Measurements from ENCODE around the gene RPS27L.

RPS27L gene

DNA sequence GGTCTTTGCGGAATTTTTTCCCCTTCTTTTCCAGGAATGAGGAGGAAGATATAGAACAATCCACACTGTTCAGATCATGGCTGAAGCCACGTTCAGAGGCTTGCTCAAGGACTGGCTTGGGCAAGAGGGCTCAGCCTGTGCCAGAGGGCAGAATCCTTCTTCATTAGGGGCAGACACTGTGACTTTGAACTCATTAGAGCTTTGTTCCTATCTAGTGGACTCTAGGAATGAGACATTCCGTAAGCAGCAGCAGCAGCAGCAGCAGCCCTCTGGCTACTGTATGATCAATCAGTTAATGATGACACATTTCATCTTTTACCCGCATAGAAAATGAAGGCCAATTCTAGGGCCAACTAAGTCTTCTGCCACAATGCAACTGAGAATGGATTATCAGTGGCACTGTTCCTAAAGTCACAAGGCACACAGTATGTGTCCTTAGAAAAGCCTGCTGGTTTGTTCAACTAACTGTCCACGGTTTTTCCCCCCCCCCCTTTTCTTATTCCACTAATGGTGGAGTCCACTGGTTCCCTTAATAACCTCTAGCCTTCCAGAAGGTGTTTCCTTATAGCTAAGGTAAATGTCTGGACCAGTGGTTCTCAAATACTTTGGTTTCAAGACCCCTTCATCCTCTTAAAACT lies 30.4 kb upstream of the RPS27L start:
- no peak for DNase-seq

DNA sequence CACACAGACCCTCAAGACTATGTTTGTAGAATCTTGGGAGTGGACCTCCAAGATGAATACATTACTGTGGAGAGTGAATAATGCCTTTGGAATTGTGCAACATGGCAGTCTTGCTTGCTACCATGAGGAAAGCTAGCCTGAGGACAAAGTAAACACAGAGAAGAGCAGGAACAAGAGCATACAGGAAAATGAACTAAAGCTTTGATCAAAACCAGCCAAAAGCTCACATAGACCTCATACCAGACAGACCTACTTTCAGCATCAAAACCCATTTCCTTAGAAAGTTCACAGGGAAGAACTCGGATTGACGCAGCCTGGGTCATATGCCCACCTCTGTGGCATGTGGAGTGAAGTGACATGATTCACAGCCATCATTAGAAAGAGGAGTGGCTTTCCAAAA lies 28.8 kb upstream of the RPS27L start:
- DNase-seq = no peak

- DNase-seq = no peak
Observed at GRCh38 chr15:63185206-63185605, 27.9 kb upstream of the RPS27L start.

DNA sequence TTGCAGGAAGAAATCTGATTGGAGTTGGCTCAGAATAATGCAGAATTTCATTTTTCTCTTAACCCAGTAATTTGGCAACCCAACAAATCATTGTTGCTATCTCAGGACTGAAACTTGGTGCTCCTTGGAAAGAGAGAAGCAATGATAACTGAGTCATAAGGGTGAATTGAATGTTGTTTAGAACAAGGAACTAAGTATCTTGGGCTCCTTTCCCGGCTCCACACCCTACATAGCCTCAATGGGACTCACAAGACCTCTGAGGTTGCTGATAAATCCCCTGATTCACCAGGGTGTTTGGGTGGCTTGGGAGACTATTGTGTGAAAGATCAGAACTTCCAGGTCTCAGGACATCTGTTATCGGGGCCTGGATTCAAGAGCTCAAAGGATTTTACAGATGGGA lies 24.4 kb upstream of the RPS27L start:
- no peak for DNase-seq

DNA sequence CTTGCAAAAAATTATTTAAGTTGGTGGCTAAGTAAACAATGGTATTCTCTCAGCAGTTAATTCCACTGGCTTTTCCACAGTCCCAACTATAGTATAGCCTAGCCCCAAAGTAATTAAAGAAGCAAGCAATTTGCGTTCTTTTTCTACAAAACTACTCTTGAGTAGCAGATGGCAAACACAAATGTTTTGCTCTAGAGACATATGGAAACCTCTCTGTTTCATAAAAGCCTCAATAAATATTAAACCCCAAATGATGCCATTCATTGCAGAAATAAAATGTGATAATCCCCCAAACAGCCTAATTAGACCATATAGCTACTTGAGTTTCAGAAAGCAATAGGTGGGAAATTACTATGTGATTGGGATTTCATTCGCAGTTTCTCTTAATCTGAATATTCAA lies 23.5 kb upstream of the RPS27L start:
- DNase-seq = no peak

GRCh38 chr15:63178034-63178433 lies 20.8 kb upstream of the RPS27L start:
- DNase-seq = no peak

- no peak for DNase-seq
Observed at GRCh38 chr15:63176302-63176701, 19.0 kb upstream of the RPS27L start.

GRCh38 chr15:63172851-63173451 lies 15.7 kb upstream of the RPS27L start:
- DNase-seq = no peak

GRCh38 chr15:63172376-63172775 lies 15.1 kb upstream of the RPS27L start:
- DNase-seq = no peak

GRCh38 chr15:63169788-63170187 lies 12.5 kb upstream of the RPS27L start:
- DNase-seq = no peak

DNA sequence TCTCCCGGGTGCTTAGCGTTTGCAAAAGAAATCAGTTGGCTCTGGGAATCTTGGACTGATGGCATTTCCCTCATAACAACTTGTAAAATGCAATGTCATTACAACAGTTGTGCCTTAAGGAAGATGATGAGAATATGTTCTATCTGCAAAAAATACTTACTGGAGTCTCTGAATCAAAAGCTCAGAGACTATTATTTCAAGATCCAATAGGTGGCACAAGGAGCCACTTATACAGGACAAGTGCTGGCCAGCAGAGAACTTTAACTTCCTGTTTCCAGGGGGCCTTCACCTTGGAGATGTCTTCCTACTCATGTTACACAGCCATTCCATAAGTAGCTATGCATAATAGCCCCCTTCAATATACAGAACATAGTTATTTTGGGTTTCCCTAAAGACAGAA lies 8.9 kb upstream of the RPS27L start:
- no peak for DNase-seq

- no peak for DNase-seq
Observed at GRCh38 chr15:63165166-63165859, 8.0 kb upstream of the RPS27L start.

DNA sequence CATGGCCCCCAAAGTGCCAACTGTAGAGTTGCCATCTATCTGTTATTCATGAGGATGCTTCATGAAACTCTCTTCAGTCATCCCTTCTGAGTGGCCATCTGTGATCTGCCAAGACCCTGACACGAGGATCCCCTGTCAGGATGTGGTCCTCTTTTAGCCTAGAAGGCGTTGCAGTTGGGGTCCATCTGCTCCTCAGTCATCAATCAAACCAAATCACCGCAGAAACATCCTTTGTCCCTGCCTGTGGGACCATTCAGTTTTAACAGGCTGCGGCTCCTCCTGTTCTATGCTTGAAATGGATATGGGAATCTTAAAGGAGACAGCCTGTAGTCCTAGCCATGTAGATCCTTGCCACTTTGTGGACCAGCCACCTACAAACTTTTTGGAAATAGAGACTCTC lies 5.9 kb upstream of the RPS27L start:
- no peak for DNase-seq

DNA sequence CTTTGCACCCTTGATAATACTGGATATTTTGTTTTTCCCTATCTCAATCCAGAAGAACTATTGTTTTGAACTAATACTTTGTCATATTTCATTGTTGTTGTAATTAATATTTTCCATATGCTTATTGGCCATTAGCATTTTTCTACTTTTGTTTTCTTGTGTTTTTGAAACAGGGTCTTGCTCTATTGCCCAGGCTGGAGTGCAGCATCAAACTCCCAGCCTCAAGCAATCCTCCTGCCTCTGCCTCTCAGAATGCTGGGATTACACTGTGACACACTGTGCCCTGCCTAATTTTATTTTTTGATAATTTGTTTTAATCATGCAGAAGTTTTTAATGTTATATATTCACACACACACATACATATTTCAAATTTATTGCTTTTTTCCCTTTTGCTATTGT lies 3.4 kb upstream of the RPS27L start:
- DNase-seq = no peak

DNA sequence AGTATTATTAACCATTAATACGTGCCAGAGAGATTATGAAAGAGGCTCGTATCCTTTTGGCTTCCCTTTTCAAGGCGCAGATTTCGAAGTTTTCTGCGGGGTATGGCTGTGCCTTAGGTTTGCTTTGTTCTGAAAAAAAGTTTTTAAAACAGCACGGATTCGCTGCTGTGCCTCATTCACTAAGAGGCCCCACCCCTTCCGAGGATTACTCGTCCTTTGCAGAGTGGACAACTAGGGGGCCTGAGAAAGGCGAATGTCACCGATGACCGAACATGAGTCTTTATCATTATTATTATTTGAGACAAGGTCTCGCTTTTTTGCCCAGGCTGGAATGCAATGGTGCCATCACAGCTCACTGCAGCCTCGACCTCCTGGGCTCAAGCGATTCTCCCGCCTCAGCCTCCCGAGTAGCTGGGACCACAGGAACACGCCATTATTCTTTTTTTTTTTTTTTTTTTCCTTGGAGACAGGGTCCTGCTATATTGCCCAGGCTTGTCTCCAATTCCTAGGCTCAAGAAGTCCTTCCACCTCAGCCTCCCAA lies 684 bp upstream of the RPS27L start:
- no peak for DNase-seq

GRCh38 chr15:63156755-63157117 lies 541 bp downstream of the RPS27L start:
- peak; percentile 8 for DNase-seq

GRCh38 chr15:63156086-63156710 lies 1.1 kb downstream of the RPS27L start:
- no peak for DNase-seq

- DNase-seq = no peak
Observed at GRCh38 chr15:63155486-63155885, 1.8 kb downstream of the RPS27L start.

DNA sequence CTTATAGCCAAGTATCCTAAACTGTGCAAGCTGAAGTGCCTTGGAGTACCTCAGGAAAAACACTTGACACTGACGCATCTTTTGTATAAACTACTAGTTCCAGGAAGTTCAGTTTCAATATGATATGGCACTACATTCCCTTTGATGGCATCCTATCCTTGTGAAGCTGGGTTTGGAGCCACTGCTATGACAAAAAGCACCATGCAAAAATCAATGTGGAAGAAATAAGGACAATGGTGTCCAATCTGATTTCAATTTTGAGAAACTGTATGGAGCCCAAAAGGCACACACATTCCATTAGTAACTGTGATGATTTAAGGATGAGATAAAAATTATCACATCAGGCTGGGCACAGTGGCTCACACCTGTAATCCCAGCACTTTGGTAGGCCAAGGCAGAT lies 5.6 kb downstream of the RPS27L start:
- no peak for DNase-seq

DNA sequence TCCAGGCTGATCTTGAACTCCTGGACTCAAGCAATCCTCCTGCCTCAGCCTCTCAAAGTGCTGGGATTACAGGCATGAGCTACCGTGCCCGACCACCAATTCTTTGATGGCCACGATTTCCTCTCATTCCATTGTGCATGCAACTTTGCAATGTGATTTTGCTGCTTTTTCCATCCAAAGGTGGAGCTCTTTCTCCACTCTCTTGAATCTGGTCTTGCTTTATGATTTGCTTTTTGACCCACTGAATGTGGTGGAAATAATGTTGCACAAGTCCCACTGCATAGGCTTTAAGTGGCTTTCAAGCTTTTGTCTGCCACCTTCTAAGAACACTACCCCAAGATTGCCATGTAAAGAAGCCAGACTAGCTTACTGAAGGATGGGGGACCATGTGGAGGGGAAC lies 10.6 kb downstream of the RPS27L start:
- no peak for DNase-seq

- DNase-seq = no peak
Observed at GRCh38 chr15:63145426-63145825, 11.9 kb downstream of the RPS27L start.

DNA sequence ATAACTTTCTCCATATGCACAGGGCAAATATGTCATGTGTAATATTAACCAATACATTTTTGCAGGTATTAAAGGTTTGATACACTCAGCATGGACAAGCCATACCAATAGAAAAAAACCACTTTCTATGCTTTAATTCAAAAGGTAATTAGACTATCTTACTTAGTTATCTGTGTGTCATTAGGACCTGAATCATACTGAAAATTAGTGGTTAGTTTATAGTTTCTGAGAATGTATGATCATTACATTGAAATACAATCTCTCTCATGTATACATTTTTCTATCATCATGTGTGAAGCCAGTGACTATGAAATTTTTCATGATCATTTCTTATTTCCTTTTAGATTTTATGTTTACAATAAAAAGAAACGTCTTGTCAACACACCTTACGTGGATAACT lies 16.3 kb downstream of the RPS27L start:
- no peak for DNase-seq

DNA sequence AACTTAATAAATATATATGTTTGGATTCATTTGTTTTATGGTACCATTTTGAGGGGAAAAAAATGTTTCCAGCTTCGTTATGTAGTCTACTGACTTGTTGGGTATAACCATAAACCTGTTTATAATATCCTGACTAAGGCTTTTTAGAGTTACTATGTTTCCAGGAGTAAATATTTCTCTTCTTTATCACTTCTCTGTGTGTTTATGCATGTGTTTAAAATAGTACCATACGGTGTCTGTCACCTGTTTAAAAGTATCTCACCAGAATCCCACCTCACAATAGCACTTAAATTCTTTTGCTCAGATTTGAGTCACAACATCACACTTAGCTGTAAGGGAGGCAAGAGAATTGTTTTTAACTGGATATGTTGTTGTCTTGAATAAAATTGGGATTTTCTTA lies 20.5 kb downstream of the RPS27L start:
- DNase-seq = no peak

- DNase-seq = no peak
Observed at GRCh38 chr15:63135804-63136203, 21.5 kb downstream of the RPS27L start.

All from stimulated activated naive CD4-positive, alpha-beta T cell treated with Interleukin-2 at 50 U/mL for 16 hours (primary cell).